Astrocyte of the cerebellum (primary cell): Measurements from ENCODE around the gene EDIL3.

ENCODE experiments used
- DNase-seq: peaks from one replicate; pipeline ENCODE4 v3.0.0-alpha.2; 2011; ENCODE audit warnings: low read depth
- H3K4me3 ChIP-seq: 2 replicates; pipeline ENCODE4 v1.5.1; 2011; ENCODE audit warnings: mild to moderate bottlenecking, low read depth, low read length, moderate library complexity
- in situ Hi-C: cut with HindIII; loops from 2 replicates; pipeline ENCODE4 v1.10.0; 2017; ENCODE audit warnings: low sequenced_read_pairs
- TF ChIP-seq, protein P1 (sequence below): IDR thresholded peaks from 2 replicates; pipeline ENCODE4 v1.5.1; 2012; ENCODE audit warnings: low read length, low read depth, moderate library complexity, mild to moderate bottlenecking; ENCODE audit errors: missing control alignments

EDIL3 gene

DNA sequence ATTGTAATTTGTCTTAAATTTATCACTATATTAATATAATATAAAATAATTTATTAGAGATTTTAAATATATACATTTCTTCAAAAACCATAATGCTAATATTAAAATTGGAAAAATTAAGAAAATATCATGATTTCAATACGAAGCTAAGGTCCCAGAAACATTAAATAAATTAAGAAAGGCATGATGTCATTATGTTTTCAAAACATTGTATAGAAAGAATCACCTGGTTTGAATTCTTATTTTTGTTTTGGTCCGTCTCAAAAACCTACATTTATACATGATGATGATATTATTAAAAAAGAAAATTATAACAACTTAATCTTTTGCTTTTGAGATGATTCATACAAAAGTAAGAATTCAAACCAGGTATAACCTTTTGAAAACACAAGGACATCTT lies 8.2 kb upstream of the EDIL3 start:
- TF ChIP-seq, protein P1, sequence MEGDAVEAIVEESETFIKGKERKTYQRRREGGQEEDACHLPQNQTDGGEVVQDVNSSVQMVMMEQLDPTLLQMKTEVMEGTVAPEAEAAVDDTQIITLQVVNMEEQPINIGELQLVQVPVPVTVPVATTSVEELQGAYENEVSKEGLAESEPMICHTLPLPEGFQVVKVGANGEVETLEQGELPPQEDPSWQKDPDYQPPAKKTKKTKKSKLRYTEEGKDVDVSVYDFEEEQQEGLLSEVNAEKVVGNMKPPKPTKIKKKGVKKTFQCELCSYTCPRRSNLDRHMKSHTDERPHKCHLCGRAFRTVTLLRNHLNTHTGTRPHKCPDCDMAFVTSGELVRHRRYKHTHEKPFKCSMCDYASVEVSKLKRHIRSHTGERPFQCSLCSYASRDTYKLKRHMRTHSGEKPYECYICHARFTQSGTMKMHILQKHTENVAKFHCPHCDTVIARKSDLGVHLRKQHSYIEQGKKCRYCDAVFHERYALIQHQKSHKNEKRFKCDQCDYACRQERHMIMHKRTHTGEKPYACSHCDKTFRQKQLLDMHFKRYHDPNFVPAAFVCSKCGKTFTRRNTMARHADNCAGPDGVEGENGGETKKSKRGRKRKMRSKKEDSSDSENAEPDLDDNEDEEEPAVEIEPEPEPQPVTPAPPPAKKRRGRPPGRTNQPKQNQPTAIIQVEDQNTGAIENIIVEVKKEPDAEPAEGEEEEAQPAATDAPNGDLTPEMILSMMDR: no peak
- in situ Hi-C loops: no loop called here
- H3K4me3 ChIP-seq: no peak overlapping the region
- no peak for DNase-seq

DNA sequence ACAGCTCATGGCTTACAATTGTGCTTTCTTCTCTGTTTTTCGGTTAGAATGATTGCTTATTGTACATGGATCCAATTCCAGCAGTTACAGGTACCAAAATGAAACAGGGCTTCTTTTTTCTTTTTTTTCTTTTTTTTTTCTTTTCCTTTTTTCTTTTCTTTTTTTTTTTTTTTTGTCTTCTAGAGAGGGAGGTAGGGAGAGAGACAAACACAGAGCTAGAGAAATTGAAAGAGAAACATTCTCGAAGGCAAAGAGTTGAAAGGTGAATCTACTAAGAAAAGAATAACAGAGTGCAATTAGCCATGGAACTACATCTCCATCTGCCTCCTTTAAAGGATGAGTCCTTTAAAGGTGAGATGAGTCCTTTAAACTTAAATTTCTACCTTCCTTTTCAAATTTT lies 1.0 kb upstream of the EDIL3 start:
- no peak for DNase-seq
- in situ Hi-C loops: no loop called here
- H3K4me3 ChIP-seq: peak overlapping the region; percentile 83
- TF ChIP-seq, protein P1: no peak

DNA sequence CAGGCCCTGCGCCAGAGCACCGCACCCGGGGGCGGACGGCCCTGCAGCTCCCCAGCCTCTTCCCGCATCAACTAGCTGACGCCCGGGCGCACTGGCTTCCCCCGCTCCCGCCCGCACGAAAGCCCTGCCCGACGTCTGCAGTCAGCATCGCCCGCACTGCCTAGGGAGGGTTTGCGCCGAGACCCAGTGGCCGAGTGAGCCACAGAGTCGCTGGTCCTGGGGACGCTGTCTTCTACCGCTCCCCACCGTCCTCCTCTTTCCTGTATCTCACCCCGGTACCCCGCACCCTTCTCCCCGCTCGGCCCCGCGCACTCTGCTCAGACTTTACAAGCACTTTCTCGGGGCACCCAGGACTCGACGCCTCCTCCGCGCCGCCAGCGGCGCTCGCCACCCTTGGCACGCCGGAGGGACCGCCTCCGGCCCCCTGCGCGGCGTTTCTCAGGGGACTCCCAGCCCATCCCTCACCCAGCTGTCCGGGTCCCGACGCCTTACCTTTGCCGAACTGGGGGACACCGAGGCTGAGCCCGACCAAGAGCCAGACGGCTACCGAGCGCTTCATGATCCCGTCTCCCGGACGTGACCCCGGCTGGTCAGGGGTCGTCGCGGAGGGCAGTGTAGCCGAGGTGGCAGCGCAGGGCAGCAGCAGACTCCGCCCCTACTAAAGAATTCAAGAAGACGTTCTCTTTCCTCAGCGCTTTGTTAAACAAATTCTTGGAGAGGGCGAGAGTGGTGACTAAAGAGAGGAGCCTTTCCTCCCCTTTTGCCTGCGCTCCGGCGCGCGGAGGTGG lies 670 bp downstream of the EDIL3 start:
- no peak for DNase-seq
- in situ Hi-C loops: no loop called here
- TF ChIP-seq, protein P1: no peak
- peak overlapping the region; percentile 83 for H3K4me3 ChIP-seq

DNA sequence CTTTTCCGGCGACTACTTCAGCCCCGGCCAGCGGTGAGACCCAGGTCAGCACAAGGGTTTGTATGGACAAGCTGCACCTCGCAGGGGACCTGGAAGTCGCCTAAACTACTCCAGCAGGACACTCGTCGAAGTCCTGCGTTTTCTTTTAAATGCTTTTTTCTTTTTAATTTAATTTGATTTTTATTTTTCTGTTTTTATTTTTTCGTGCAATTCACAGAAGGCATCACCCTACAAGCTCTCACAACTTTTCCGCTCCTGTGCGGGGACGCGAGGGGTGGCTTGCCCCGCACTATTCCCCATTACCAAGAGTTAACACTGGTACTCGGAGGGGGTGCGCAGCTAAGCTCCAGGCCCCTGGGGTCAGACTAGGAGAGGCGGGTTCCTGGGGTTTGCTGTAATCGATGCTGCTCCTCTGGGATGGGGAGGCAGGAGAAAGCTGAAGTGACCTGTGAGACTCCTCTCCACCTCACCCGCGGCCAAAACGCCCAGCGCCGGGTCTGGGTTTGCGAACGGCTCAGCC lies 1.3 kb downstream of the EDIL3 start:
- in situ Hi-C loops: no loop called here
- TF ChIP-seq, protein P1: no peak
- H3K4me3 ChIP-seq: peak overlapping the region; percentile 83
- no peak for DNase-seq

DNA sequence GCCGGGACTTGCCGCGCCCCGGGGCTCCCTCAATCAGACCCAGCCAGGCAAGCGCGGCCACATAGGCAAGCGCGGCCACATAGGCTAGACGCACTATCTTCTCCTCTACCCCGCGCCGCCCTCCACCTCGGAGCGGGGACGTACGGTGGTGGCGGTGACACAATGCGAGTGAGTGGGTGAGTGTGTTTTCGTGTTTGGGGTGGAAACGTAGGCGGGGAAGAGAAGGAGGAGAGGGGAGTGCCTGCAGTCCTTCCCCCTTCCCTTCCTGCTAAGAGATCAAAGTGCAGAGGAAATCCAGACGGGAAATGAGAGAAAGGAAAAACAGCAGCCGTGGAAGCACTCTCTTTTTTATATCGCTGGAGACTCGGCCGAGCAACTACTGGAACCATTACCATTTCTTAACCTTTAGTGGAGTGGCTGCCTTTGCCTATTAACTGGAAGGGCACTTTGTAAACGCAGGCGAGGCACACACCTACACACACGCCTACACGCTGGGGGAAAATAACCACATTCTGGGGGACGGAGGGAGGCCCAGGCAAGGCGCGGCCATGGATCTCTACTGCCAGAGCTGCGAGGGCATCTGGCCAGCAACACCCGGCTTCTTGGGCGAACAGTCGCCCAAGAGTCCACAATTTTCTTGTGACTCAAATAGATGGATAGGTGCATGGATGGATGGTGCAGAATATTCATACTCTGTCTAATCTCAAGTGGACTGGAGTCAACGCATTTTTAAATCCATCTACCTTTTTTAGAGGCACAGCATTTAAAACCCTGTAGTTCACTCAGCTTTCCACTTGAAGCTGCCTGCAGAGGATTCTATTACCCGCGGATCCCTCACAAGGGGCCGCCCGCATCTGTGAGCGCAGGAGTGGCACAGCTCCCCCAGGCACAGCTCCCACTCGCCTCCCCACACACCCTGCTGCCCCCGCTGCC lies 2.1 kb downstream of the EDIL3 start:
- in situ Hi-C loops: no loop called here
- TF ChIP-seq, protein P1: no peak
- DNase-seq: no peak
- H3K4me3 ChIP-seq: peak overlapping the region; percentile 83
